SK-N-SH treated with all-trans-retinoic acid at 6 μM for 48 hours (cell line): ENCODE measurements around the gene ADRB1.

ENCODE experiments used
- ATAC-seq: fragments of 200-7000 bp; cut with Tn5 transposase; 3 replicates; pipeline ENCODE4 v1.9.1; 2020; ENCODE audit warnings: mild to moderate bottlenecking, moderate library complexity
- ARNTL ChIP-seq: fragments of 450-650 bp; formaldehyde crosslinking; IDR thresholded peaks from 2 replicates; pipeline ENCODE4 v1.5.0; 2020; ENCODE audit warnings: low read depth, mild to moderate bottlenecking, moderate library complexity, borderline replicate concordance
- CSDC2 ChIP-seq: fragments of 250-450 bp; sonication (Bioruptor Pico); IDR thresholded peaks from 2 replicates; pipeline ENCODE4 v1.5.0; 2020; ENCODE audit warnings: mild to moderate bottlenecking, moderate library complexity
- CSRNP3 ChIP-seq: fragments of 250-450 bp; sonication (Bioruptor Pico); IDR thresholded peaks from 2 replicates; pipeline ENCODE4 v1.5.1; 2021; ENCODE audit warnings: mild to moderate bottlenecking, moderate library complexity
- ESRRG ChIP-seq: fragments of 250-450 bp; sonication (Bioruptor Pico); IDR thresholded peaks from 2 replicates; pipeline ENCODE4 v1.6.1; 2021; ENCODE audit warnings: mild to moderate bottlenecking
- GLIS3 ChIP-seq: fragments of 250-450 bp; sonication (Bioruptor Pico); IDR thresholded peaks from 2 replicates; pipeline ENCODE4 v1.5.0; 2020; ENCODE audit warnings: mild to moderate bottlenecking, moderate library complexity
- ISL1 ChIP-seq: fragments of 250-450 bp; sonication (Bioruptor Pico); IDR thresholded peaks from 2 replicates; pipeline ENCODE4 v2.1.2; 2022; ENCODE audit warnings: mild to moderate bottlenecking, moderate library complexity
- OSR1 ChIP-seq: fragments of 250-450 bp; sonication (Bioruptor Pico); IDR thresholded peaks from 2 replicates; pipeline ENCODE4 v1.8.0; 2022; ENCODE audit warnings: moderate library complexity, mild to moderate bottlenecking, inconsistent platforms
- PATZ1 ChIP-seq: fragments of 250-450 bp; sonication (Bioruptor Pico); IDR thresholded peaks from 2 replicates; pipeline ENCODE4 v1.8.0; 2020; ENCODE audit warnings: mild to moderate bottlenecking, moderate library complexity, borderline replicate concordance
- POU6F1 ChIP-seq: fragments of 250-450 bp; sonication (Bioruptor Pico); IDR thresholded peaks from 2 replicates; pipeline ENCODE4 v1.8.0; 2021; ENCODE audit warnings: low read depth, mild to moderate bottlenecking, moderate library complexity, borderline replicate concordance
- PPARA ChIP-seq: fragments of 250-450 bp; sonication (Bioruptor Pico); IDR thresholded peaks from 2 replicates; pipeline ENCODE4 v1.5.0; 2020; ENCODE audit warnings: mild to moderate bottlenecking, borderline replicate concordance
- RARB ChIP-seq: fragments of 250-450 bp; sonication (Bioruptor Pico); IDR thresholded peaks from 2 replicates; pipeline ENCODE4 v1.8.0; 2021; ENCODE audit warnings: mild to moderate bottlenecking, moderate library complexity
- SNAI2 ChIP-seq: fragments of 250-450 bp; sonication (Bioruptor Pico); IDR thresholded peaks from 2 replicates; pipeline ENCODE4 v1.5.0; 2020; ENCODE audit warnings: mild to moderate bottlenecking, moderate library complexity
- TCF4 ChIP-seq: fragments of 250-450 bp; sonication (Bioruptor Pico); IDR thresholded peaks from 2 replicates; pipeline ENCODE4 v1.8.0; 2021; ENCODE audit warnings: mild to moderate bottlenecking, moderate library complexity, borderline replicate concordance
- TOX ChIP-seq: fragments of 250-450 bp; sonication (Bioruptor Pico); IDR thresholded peaks from 2 replicates; pipeline ENCODE4 v1.8.0; 2021; ENCODE audit warnings: mild to moderate bottlenecking, moderate library complexity, borderline replicate concordance
- ZC3H10 ChIP-seq: fragments of 250-450 bp; sonication (Bioruptor Pico); IDR thresholded peaks from 2 replicates; pipeline ENCODE4 v1.5.1; 2021; ENCODE audit warnings: mild to moderate bottlenecking, moderate library complexity
- ZFP3 ChIP-seq: fragments of 250-450 bp; sonication (Bioruptor Pico); IDR thresholded peaks from 2 replicates; pipeline ENCODE4 v1.5.0; 2020; ENCODE audit warnings: mild to moderate bottlenecking, moderate library complexity
- ZFP30 ChIP-seq: fragments of 450-650 bp; formaldehyde crosslinking; IDR thresholded peaks from 2 replicates; pipeline ENCODE4 v1.5.0; 2022; ENCODE audit warnings: mild to moderate bottlenecking, moderate library complexity
- ZNF565 ChIP-seq: fragments of 450-650 bp; formaldehyde crosslinking; conservative IDR thresholded peaks from 2 replicates; pipeline ENCODE4 v1.5.0; 2020; ENCODE audit warnings: low read depth, mild to moderate bottlenecking, moderate library complexity
- ZNF70 ChIP-seq: fragments of 450-650 bp; formaldehyde crosslinking; IDR thresholded peaks from 2 replicates; pipeline ENCODE4 v1.5.0; 2020; ENCODE audit warnings: mild to moderate bottlenecking, moderate library complexity
- ZNF8 ChIP-seq: fragments of 450-650 bp; formaldehyde crosslinking; IDR thresholded peaks from 2 replicates; pipeline ENCODE4 v1.5.0; 2020; ENCODE audit warnings: mild to moderate bottlenecking, moderate library complexity
- TF ChIP-seq, protein P1 (sequence below): fragments of 250-450 bp; sonication (Bioruptor Pico); IDR thresholded peaks from 2 replicates; pipeline ENCODE4 v1.5.1; 2020; ENCODE audit warnings: low read depth, mild to moderate bottlenecking, moderate library complexity
- TF ChIP-seq, protein P2 (sequence below): fragments of 250-450 bp; sonication (Bioruptor Pico); IDR thresholded peaks from 2 replicates; pipeline ENCODE4 v1.5.0; 2020; ENCODE audit warnings: mild to moderate bottlenecking, moderate library complexity

ADRB1 gene

GRCh38 chr10:114058297-114058696 lies 14.6 kb downstream of the ADRB1 start:
- ATAC-seq, result no peak
- TF ChIP-seq, protein P1, sequence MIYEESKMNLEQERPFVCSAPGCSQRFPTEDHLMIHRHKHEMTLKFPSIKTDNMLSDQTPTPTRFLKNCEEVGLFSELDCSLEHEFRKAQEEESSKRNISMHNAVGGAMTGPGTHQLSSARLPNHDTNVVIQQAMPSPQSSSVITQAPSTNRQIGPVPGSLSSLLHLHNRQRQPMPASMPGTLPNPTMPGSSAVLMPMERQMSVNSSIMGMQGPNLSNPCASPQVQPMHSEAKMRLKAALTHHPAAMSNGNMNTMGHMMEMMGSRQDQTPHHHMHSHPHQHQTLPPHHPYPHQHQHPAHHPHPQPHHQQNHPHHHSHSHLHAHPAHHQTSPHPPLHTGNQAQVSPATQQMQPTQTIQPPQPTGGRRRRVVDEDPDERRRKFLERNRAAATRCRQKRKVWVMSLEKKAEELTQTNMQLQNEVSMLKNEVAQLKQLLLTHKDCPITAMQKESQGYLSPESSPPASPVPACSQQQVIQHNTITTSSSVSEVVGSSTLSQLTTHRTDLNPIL (CRISPR knock-in tag), result no peak
- TF ChIP-seq ZNF8, result no peak
- no peak for TF ChIP-seq OSR1 (CRISPR knock-in tag)
- TF ChIP-seq GLIS3 (CRISPR knock-in tag), result no peak
- no peak for TF ChIP-seq ZNF565 (CRISPR knock-in tag)

- no peak for ATAC-seq
- no peak for TF ChIP-seq ZNF565 (CRISPR knock-in tag)
- no peak for TF ChIP-seq ZFP30
- TF ChIP-seq ZNF70 (CRISPR knock-in tag), result no peak
- TF ChIP-seq, protein P1 (CRISPR knock-in tag), result no peak
- no peak for TF ChIP-seq ISL1 (CRISPR knock-in tag)
- no peak for TF ChIP-seq PPARA (CRISPR knock-in tag)
Measured at GRCh38 chr10:114059561-114059960, 15.9 kb downstream of the ADRB1 start.

DNA sequence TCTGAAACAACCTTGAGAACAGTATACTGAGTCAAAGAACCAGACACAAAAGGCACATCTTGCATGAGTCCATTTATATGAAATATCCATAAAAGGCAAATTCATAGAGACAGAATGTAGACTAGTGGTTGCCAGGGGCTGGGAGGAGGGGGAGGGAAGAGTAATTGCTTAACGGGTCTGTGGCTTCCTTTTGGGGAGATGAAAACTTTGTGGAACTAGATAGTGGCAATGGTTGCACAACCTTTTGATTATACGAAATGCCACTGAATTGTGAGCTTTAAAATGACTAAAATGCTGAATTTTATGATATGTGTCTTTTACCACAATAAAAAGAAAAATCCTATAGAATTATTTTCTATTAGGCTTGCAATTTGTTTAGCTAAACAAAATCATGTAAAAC lies 16.8 kb downstream of the ADRB1 start:
- TF ChIP-seq ZNF70 (CRISPR knock-in tag) (no peak), ARNTL (CRISPR knock-in tag) (no peak), ZFP3 (CRISPR knock-in tag) (no peak), GLIS3 (CRISPR knock-in tag) (no peak), ZFP30 (no peak), OSR1 (CRISPR knock-in tag) (no peak), TCF4 (CRISPR knock-in tag) (no peak)
- TF ChIP-seq, protein P1 (CRISPR knock-in tag), result no peak
- no peak for ATAC-seq

DNA sequence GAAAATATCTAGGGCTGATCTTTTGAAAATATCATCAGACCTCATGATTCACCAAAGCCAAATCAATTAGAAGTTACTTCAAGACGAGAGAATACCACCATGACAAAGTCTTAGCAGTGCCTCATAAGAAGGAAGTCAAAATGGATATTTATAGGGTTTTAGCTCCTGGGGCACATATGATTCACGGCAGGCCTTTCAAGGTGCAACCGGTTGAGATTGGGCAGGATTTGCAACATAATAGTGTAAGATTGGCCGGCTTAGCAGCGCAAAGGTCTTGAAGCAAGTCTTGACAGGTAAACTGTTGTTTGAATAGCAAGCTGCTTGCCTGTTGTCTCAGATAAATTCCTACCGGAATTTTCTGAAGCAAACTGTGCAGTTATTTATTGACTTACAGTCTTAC lies 17.5 kb downstream of the ADRB1 start:
- no peak for ATAC-seq
- TF ChIP-seq ZFP3 (CRISPR knock-in tag), result no peak
- TF ChIP-seq TOX (CRISPR knock-in tag), result no peak
- TF ChIP-seq POU6F1 (CRISPR knock-in tag), result no peak
- TF ChIP-seq PATZ1 (CRISPR knock-in tag), result no peak
- no peak for TF ChIP-seq CSDC2 (CRISPR knock-in tag)
- TF ChIP-seq GLIS3 (CRISPR knock-in tag), result no peak
- no peak for TF ChIP-seq ISL1 (CRISPR knock-in tag)
- no peak for TF ChIP-seq OSR1 (CRISPR knock-in tag)
- TF ChIP-seq ZNF8, result no peak
- no peak for TF ChIP-seq ZC3H10
- no peak for TF ChIP-seq SNAI2 (CRISPR knock-in tag)
- TF ChIP-seq TCF4 (CRISPR knock-in tag), result no peak
- TF ChIP-seq ZNF70 (CRISPR knock-in tag), result no peak
- TF ChIP-seq ESRRG, result no peak
- TF ChIP-seq RARB, result no peak
- no peak for TF ChIP-seq PPARA (CRISPR knock-in tag)
- TF ChIP-seq, protein P2, sequence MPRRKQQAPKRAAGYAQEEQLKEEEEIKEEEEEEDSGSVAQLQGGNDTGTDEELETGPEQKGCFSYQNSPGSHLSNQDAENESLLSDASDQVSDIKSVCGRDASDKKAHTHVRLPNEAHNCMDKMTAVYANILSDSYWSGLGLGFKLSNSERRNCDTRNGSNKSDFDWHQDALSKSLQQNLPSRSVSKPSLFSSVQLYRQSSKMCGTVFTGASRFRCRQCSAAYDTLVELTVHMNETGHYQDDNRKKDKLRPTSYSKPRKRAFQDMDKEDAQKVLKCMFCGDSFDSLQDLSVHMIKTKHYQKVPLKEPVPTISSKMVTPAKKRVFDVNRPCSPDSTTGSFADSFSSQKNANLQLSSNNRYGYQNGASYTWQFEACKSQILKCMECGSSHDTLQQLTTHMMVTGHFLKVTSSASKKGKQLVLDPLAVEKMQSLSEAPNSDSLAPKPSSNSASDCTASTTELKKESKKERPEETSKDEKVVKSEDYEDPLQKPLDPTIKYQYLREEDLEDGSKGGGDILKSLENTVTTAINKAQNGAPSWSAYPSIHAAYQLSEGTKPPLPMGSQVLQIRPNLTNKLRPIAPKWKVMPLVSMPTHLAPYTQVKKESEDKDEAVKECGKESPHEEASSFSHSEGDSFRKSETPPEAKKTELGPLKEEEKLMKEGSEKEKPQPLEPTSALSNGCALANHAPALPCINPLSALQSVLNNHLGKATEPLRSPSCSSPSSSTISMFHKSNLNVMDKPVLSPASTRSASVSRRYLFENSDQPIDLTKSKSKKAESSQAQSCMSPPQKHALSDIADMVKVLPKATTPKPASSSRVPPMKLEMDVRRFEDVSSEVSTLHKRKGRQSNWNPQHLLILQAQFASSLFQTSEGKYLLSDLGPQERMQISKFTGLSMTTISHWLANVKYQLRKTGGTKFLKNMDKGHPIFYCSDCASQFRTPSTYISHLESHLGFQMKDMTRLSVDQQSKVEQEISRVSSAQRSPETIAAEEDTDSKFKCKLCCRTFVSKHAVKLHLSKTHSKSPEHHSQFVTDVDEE (CRISPR knock-in tag), result no peak
- TF ChIP-seq ARNTL (CRISPR knock-in tag), result no peak
- TF ChIP-seq ZFP30, result no peak
- TF ChIP-seq CSRNP3 (CRISPR knock-in tag), result no peak
